Adrenal gland (tissue), 5 donors: ENCODE measurements around the gene OAT.

ENCODE experiments used
- CTCF ChIP-seq, 6 experiments: fragments of 450-650 bp in 4 of 6; fragments of 200-600 bp in 2 of 6; sonication (generic) in 1 of 6; IDR thresholded peaks; 1 replicate in 5 of 6; 2 replicates in 1 of 6; pipeline versions ENCODE4 v1.5.1 to v1.8.0; 2016 to 2021; ENCODE audit warnings: antibody characterized with exemption in 6 of 6, mild to moderate bottlenecking in 2 of 6, moderate library complexity in 1 of 6
- POLR2A ChIP-seq, 2 donors: fragments of 450-650 bp; IDR thresholded peaks; one replicate each; pipeline ENCODE4 v1.6.1; 2017; ENCODE audit warnings: antibody characterized with exemption in 2 of 2, mild to moderate bottlenecking in 2 of 2, moderate library complexity in 1 of 2
- donor health status: DM: no; HTN: no; CAD: no.

- TF ChIP-seq CTCF (IDR thresholded peaks at IDR 0.05) (no peak), POLR2A (IDR thresholded peaks at IDR 0.05) (no peak)
Observed at GRCh38 chr10:124455441-124455840, 36.7 kb upstream of the OAT start.
